Neuronal stem cell (in vitro differentiated cells): ENCODE data around the gene ARPC4.
A peak's percentile ranks its signal among the peaks of the same experiment; 100 is the strongest.

Experiments
- DNase-seq: peaks from one replicate; pipeline ENCODE4 v3.0.0-alpha.2; 2013; ENCODE audit warnings: low spot score
- H2AFZ ChIP-seq: one replicate; pipeline ENCODE4 v1.6.1; 2013; ENCODE audit warnings: mild to moderate bottlenecking, low read length, inconsistent platforms
- H2AK5ac ChIP-seq: 2 replicates; pipeline ENCODE4 v1.6.1; 2013; ENCODE audit warnings: low read depth, mild to moderate bottlenecking, inconsistent platforms, low read length, moderate library complexity, mixed read lengths
- H2BK120ac ChIP-seq: 2 replicates; pipeline ENCODE4 v1.6.1; 2013; ENCODE audit warnings: low read depth, mild to moderate bottlenecking, inconsistent platforms, low read length, moderate library complexity, mixed read lengths
- H2BK12ac ChIP-seq: one replicate; pipeline ENCODE4 v1.6.1; 2013; ENCODE audit warnings: low read length, inconsistent platforms
- H2BK15ac ChIP-seq: 2 replicates; pipeline ENCODE4 v1.6.1; 2013; ENCODE audit warnings: mild to moderate bottlenecking, low read length, inconsistent platforms, mixed read lengths
- H2BK5ac ChIP-seq: one replicate; pipeline ENCODE4 v1.6.1; 2013; ENCODE audit warnings: inconsistent platforms, mild to moderate bottlenecking, low read length, moderate library complexity
- H3K14ac ChIP-seq: one replicate; pipeline ENCODE4 v1.6.1; 2013; ENCODE audit warnings: low read length, inconsistent platforms
- H3K18ac ChIP-seq: 2 replicates; pipeline ENCODE4 v1.6.1; 2013; ENCODE audit warnings: low read length, inconsistent platforms
- H3K23ac ChIP-seq: 2 replicates; pipeline ENCODE4 v1.6.1; 2013; ENCODE audit warnings: low read depth, mild to moderate bottlenecking, mixed read lengths, low read length, inconsistent platforms; ENCODE audit not compliant: poor library complexity
- H3K27ac ChIP-seq: replicated peaks from 3 replicates; pipeline ENCODE4 v1.5.1; 2013; ENCODE audit warnings: low read length, inconsistent platforms
- H3K27me3 ChIP-seq, 3 experiments: 2 replicates each; pipeline ENCODE4 v1.6.1; 2013; ENCODE audit warnings: low read length in 3 of 3, mild to moderate bottlenecking in 2 of 3, inconsistent platforms in 1 of 3, low read depth in 1 of 3, mixed read lengths in 1 of 3, moderate library complexity in 1 of 3; ENCODE audit not compliant: control insufficient read depth in 3 of 3, insufficient read depth in 3 of 3
- H3K36me3 ChIP-seq, 2 donors: replicated peaks in 1 of 2; 2 replicates each; pipeline ENCODE4 v1.6.1; 2013; ENCODE audit warnings: low read length in 2 of 2; ENCODE audit not compliant: control insufficient read depth in 2 of 2, insufficient read depth in 2 of 2
- H3K4ac ChIP-seq: 2 replicates; pipeline ENCODE4 v1.6.1; 2013; ENCODE audit warnings: inconsistent platforms, mild to moderate bottlenecking, low read length, moderate library complexity
- H3K4me1 ChIP-seq, 2 donors: 1 replicate in 1 of 2; 2 replicates in 1 of 2; pipeline ENCODE4 v1.6.1; 2013; ENCODE audit warnings: low read length in 2 of 2, low read depth in 1 of 2; ENCODE audit not compliant: control insufficient read depth in 2 of 2, insufficient read depth in 1 of 2
- H3K4me2 ChIP-seq: one replicate; pipeline ENCODE4 v1.6.1; 2013; ENCODE audit warnings: mild to moderate bottlenecking, low read length, inconsistent platforms; ENCODE audit not compliant: insufficient read depth, poor library complexity, severe bottlenecking
- H3K4me3 ChIP-seq, 2 donors: 2 replicates each; pipeline ENCODE4 v1.5.1; 2013; ENCODE audit warnings: low read length in 2 of 2, mild to moderate bottlenecking in 2 of 2, inconsistent platforms in 1 of 2, moderate library complexity in 1 of 2
- H3K79me1 ChIP-seq: one replicate; pipeline ENCODE4 v1.6.1; 2013; ENCODE audit warnings: low read depth, mild to moderate bottlenecking, inconsistent platforms, low read length, moderate library complexity
- H3K9ac ChIP-seq: one replicate; pipeline ENCODE4 v1.6.1; 2013; ENCODE audit warnings: mild to moderate bottlenecking, low read depth, low read length, inconsistent platforms; ENCODE audit not compliant: poor library complexity
- H3K9me3 ChIP-seq, 2 donors: replicated peaks in 1 of 2; 2 replicates each; pipeline versions ENCODE3 to v1.6.1; 2013; ENCODE audit warnings: low read length in 2 of 2, mild to moderate bottlenecking in 2 of 2, inconsistent platforms in 1 of 2, low read depth in 1 of 2, mixed read lengths in 1 of 2, moderate library complexity in 1 of 2; ENCODE audit not compliant: control insufficient read depth in 2 of 2, insufficient read depth in 1 of 2
- H4K8ac ChIP-seq: one replicate; pipeline ENCODE4 v1.6.1; 2013; ENCODE audit warnings: low read depth, mild to moderate bottlenecking, inconsistent platforms, low read length, moderate library complexity
- H4K91ac ChIP-seq: one replicate; pipeline ENCODE4 v1.6.1; 2013; ENCODE audit warnings: low read length, low read depth, mild to moderate bottlenecking, inconsistent platforms; ENCODE audit not compliant: poor library complexity
- WGBS, 2 donors: extraction: QIAGEN DNeasy Blood & Tissue Kit; methylation state at CpG; one replicate each; pipeline ENCODE4 v1.1.7; 2013; ENCODE audit warnings: missing lambda C conversion rate in 2 of 2, mixed read lengths in 1 of 2; ENCODE audit not compliant: insufficient read length in 2 of 2, insufficient replicate concordance in 1 of 2; ENCODE audit errors: extremely low coverage in 2 of 2; 5-methylcytosine and 5-hydroxymethylcytosine counted together

ARPC4 gene

DNA sequence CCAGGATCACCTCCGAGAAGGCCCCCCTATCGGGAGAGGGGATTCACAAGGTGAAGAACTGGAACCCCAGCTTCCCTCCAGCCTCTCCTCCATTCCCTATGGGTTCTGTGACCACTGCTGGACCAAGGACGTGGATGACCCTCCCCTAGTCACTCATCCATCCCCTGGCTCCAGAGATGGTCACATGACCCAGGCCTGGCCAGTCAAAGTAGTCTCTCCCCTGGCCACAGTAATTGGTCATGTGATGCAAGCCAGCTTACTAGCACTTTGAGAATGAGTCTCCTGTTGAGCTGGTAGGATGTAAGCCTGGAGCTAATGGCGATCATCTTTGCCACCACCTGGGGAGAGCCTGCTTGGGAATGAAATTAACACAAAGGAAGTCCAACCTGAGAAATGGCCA, 27.0 kb upstream of the ARPC4 start:
- Histone ChIP-seq H2BK15ac (no peak overlapping the region), H3K79me1 (peaks cover 4% of the 10 kb centered on the region), H4K91ac (no peak overlapping the region), H2AFZ (no peak overlapping the region), H3K23ac (peak overlapping the region; percentile 56), H2BK120ac (no peak overlapping the region), H3K14ac (no peak overlapping the region), H2BK12ac (no peak overlapping the region), H2BK5ac (no peak overlapping the region), H3K4me1 (peaks cover 0 to 13% of the 10 kb centered on the region in 2 donors), H3K4me3 (no peak overlapping the region), H3K9me3 (peaks cover 0 to 3% of the 10 kb centered on the region in 2 donors), H3K9ac (no peak overlapping the region), H3K18ac (no peak overlapping the region), H3K36me3 (peaks cover 13 to 42% of the 10 kb centered on the region in 2 donors), H3K4me2 (no peak overlapping the region), H3K27me3 (no peaks in the 10 kb centered on the region), H4K8ac (no peak overlapping the region), H3K4ac (no peak overlapping the region), H3K27ac (no peak overlapping the region), H2AK5ac (no peak overlapping the region)
- DNase-seq, result no peak
- WGBS, 2 donors, result no CpG with 5 or more reads among the region's 4 CpGs

DNA sequence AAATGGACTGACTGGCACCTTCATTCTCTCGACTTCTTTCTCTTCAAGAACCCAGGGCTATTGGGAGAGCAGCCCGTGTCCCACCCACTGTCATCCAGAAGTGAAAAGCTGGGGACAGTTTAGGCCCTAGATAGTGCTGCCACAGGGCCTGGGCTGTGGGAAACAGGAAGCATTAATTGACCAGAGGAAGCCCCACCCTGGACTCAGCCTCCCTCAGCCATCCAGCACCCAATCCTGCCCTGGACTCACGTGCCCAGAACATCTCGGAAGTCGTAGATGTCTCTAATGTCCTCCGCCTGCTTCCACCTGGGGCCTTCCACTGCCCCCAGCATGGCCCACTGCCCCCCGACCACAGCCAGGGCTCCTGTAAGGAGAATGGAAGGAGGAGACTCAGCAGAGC, 25.5 kb upstream of the ARPC4 start:
- no peak overlapping the region for H2BK15ac ChIP-seq
- H3K4me2 ChIP-seq, result no peak overlapping the region
- H3K9me3 ChIP-seq, result peaks cover 0 to 2% of the 10 kb centered on the region in 2 donors
- peaks cover 4% of the 10 kb centered on the region for H3K79me1 ChIP-seq
- no peaks in the 10 kb centered on the region for H3K27me3 ChIP-seq
- no CpG with 5 or more reads among the region's 7 CpGs for WGBS, 2 donors
- H2BK5ac ChIP-seq, result no peak overlapping the region
- H3K4me3 ChIP-seq, result no peak overlapping the region
- H3K18ac ChIP-seq, result no peak overlapping the region
- no peak overlapping the region for H3K27ac ChIP-seq
- H2BK12ac ChIP-seq, result no peak overlapping the region
- H3K14ac ChIP-seq, result no peak overlapping the region
- no peak overlapping the region for H3K23ac ChIP-seq
- H3K9ac ChIP-seq, result no peak overlapping the region
- H2AK5ac ChIP-seq, result no peak overlapping the region
- DNase-seq, result no peak
- no peak overlapping the region for H4K8ac ChIP-seq
- H3K4ac ChIP-seq, result no peak overlapping the region
- no peak overlapping the region for H4K91ac ChIP-seq
- H3K4me1 ChIP-seq, result peaks cover 0 to 13% of the 10 kb centered on the region in 2 donors
- no peak overlapping the region for H2BK120ac ChIP-seq
- H3K36me3 ChIP-seq, result peaks cover 11 to 29% of the 10 kb centered on the region in 2 donors
- no peak overlapping the region for H2AFZ ChIP-seq

DNA sequence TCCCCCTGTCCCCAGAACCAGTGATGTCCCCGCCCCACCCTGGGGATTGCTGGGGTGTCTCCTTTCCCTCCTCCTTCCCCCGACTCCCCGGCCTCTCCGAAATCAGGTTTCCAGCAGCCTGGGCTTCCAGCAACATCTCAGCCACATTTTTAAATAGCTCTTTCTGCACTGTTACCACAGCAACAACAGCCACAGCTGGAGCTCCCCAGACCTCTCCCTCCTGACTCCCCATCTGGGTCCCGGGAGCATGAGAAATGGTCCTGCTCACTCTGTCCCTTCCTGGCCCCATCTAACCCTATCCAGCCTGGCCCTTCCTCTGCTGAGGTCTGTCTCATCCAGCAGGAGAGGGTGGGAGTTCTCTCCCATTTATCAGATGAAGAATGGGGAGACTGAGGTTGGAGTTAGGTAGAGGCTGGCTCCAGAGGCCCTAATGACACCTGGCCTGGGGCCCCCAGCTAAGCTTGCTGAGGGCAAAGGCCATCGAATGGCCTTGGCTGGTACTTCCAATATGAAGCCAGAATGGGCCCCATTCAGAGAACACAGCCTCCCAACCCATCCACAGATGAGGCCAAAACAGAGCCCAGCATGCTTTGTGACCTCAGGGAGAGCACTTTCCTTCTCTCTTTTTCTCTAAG, 24.6 kb upstream of the ARPC4 start:
- H2BK120ac ChIP-seq, result no peak overlapping the region
- peaks cover 0 to 2% of the 10 kb centered on the region in 2 donors for H3K9me3 ChIP-seq
- no peak for DNase-seq
- no peak overlapping the region for H3K23ac ChIP-seq
- WGBS, 2 donors, result no CpG with 5 or more reads among the region's 6 CpGs
- no peak overlapping the region for H2AFZ ChIP-seq
- H3K27me3 ChIP-seq, result no peaks in the 10 kb centered on the region
- no peak overlapping the region for H3K4me2 ChIP-seq
- no peak overlapping the region for H3K14ac ChIP-seq
- no peak overlapping the region for H2BK15ac ChIP-seq
- no peak overlapping the region for H2AK5ac ChIP-seq
- H3K79me1 ChIP-seq, result peaks cover 4% of the 10 kb centered on the region
- no peak overlapping the region for H4K8ac ChIP-seq
- no peak overlapping the region for H2BK12ac ChIP-seq
- H3K27ac ChIP-seq, result no peak overlapping the region
- no peak overlapping the region for H4K91ac ChIP-seq
- H2BK5ac ChIP-seq, result no peak overlapping the region
- peaks cover 0 to 13% of the 10 kb centered on the region in 2 donors for H3K4me1 ChIP-seq
- no peak overlapping the region for H3K4ac ChIP-seq
- no peak overlapping the region for H3K4me3 ChIP-seq
- H3K18ac ChIP-seq, result no peak overlapping the region
- no peak overlapping the region for H3K9ac ChIP-seq
- peaks cover 9 to 24% of the 10 kb centered on the region in 2 donors for H3K36me3 ChIP-seq

DNA sequence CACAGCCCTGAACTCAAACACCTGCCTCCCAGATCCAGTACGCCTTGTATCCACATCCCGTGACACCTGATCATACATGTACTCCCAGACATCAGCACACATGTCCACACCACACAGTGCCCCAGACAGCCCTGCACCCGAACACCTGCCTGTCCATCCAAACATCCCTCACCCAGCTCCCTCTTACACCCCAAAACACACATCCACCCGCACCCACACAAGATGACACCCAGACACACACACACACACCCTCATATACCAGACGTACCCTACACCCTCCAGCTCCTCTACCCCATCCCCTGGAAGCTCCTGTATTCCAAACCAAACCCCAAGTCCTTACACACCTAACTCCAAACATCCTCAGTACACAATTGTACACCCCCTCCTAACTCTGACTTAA, 23.9 kb upstream of the ARPC4 start:
- Histone ChIP-seq H3K9me3 (peaks cover 0 to 2% of the 10 kb centered on the region in 2 donors), H4K8ac (no peak overlapping the region), H2BK12ac (no peak overlapping the region), H3K14ac (no peak overlapping the region), H2BK15ac (peak overlapping the region; percentile 84), H4K91ac (peak overlapping the region; percentile 59), H2BK120ac (no peak overlapping the region), H3K23ac (peak overlapping the region; percentile 81), H3K27me3 (no peaks in the 10 kb centered on the region), H3K9ac (peak overlapping the region; percentile 74), H3K18ac (no peak overlapping the region), H3K4ac (peak overlapping the region; percentile 41), H3K4me1 (peaks cover 0 to 13% of the 10 kb centered on the region in 2 donors), H2BK5ac (no peak overlapping the region), H3K79me1 (peaks cover 4% of the 10 kb centered on the region), H3K27ac (no peak overlapping the region), H3K4me3 (peak overlapping the region; percentile 42 to 82), H3K36me3 (peaks cover 9 to 18% of the 10 kb centered on the region in 2 donors), H2AFZ (no peak overlapping the region), H2AK5ac (peak overlapping the region; percentile 8), H3K4me2 (no peak overlapping the region)
- no peak for DNase-seq
- 100% methylated on average over 1 of the region's 5 CpGs; no CpG with 5 or more reads in 1 of the 2 donors for WGBS, 2 donors
